H9 (cell line): ENCODE data around the gene DIP2C. TPM values are rescaled to one million over a fixed set of nuclear protein-coding genes. Genes with fewer than 3 reads are reported as not detected.

Source experiments
- DNase-seq: peaks from one replicate; pipeline ENCODE4 v3.0.0-alpha.2; 2017
- H2AFZ ChIP-seq: one replicate; pipeline ENCODE4 v1.6.1; 2013; ENCODE audit warnings: mild to moderate bottlenecking, low read length, control low read depth, moderate library complexity
- H2AK5ac ChIP-seq: 2 replicates; pipeline ENCODE4 v1.6.1; 2013; ENCODE audit warnings: low read length, control low read depth, mixed read lengths; ENCODE audit not compliant: insufficient read length
- H2BK120ac ChIP-seq: one replicate; pipeline ENCODE4 v1.6.1; 2013; ENCODE audit warnings: low read depth, mild to moderate bottlenecking, low read length, control low read depth, inconsistent platforms; ENCODE audit not compliant: poor library complexity, severe bottlenecking
- H2BK12ac ChIP-seq: 2 replicates; pipeline ENCODE4 v1.6.1; 2013; ENCODE audit warnings: low read length, control low read depth, mixed read lengths, low read depth; ENCODE audit not compliant: insufficient read length
- H2BK15ac ChIP-seq: 2 replicates; pipeline ENCODE4 v1.6.1; 2013; ENCODE audit warnings: low read depth, low read length, control low read depth
- H2BK20ac ChIP-seq: one replicate; pipeline ENCODE4 v1.6.1; 2013; ENCODE audit warnings: low read depth, mild to moderate bottlenecking, low read length, control low read depth, inconsistent platforms; ENCODE audit not compliant: poor library complexity, severe bottlenecking
- H2BK5ac ChIP-seq: 2 replicates; pipeline ENCODE4 v1.6.1; 2013; ENCODE audit warnings: low read length, control low read depth, mixed read lengths; ENCODE audit not compliant: insufficient read length
- H3K14ac ChIP-seq: 2 replicates; pipeline ENCODE4 v1.6.1; 2013; ENCODE audit warnings: low read length, control low read depth; ENCODE audit not compliant: insufficient read depth
- H3K18ac ChIP-seq: 2 replicates; pipeline ENCODE4 v1.6.1; 2013; ENCODE audit warnings: low read depth, mild to moderate bottlenecking, mixed read lengths, low read length, control low read depth; ENCODE audit not compliant: insufficient read length
- H3K23ac ChIP-seq: 2 replicates; pipeline ENCODE4 v1.6.1; 2013; ENCODE audit warnings: low read length, control low read depth, mixed read lengths, low read depth; ENCODE audit not compliant: insufficient read length
- H3K23me2 ChIP-seq: 2 replicates; pipeline ENCODE4 v1.6.1; 2013; ENCODE audit warnings: low read depth, mild to moderate bottlenecking, mixed read lengths, low read length, control low read depth; ENCODE audit not compliant: insufficient read length, poor library complexity, severe bottlenecking
- H3K27ac ChIP-seq: 2 replicates; pipeline ENCODE4 v1.5.1; 2013; ENCODE audit warnings: low read length, control low read depth, mixed read lengths, low read depth; ENCODE audit not compliant: insufficient read length
- H3K27me3 ChIP-seq: 2 replicates; pipeline ENCODE4 v1.6.1; 2013; ENCODE audit warnings: low read length, control low read depth, inconsistent platforms; ENCODE audit not compliant: insufficient read depth
- H3K4ac ChIP-seq: 2 replicates; pipeline ENCODE4 v1.6.1; 2013; ENCODE audit warnings: low read depth, mild to moderate bottlenecking, control low read depth, inconsistent platforms, low read length, moderate library complexity
- H3K4me1 ChIP-seq: 2 replicates; pipeline ENCODE4 v1.6.1; 2013; ENCODE audit warnings: low read length, control low read depth, inconsistent platforms; ENCODE audit not compliant: insufficient read depth
- H3K4me2 ChIP-seq: 2 replicates; pipeline ENCODE4 v1.6.1; 2013; ENCODE audit warnings: low read length, control low read depth, mixed read lengths; ENCODE audit not compliant: insufficient read length, insufficient read depth
- H3K56ac ChIP-seq: 2 replicates; pipeline ENCODE4 v1.6.1; 2013; ENCODE audit warnings: low read depth, mild to moderate bottlenecking, mixed read lengths, low read length, control low read depth; ENCODE audit not compliant: insufficient read length
- H3K79me1 ChIP-seq: 2 replicates; pipeline ENCODE4 v1.6.1; 2013; ENCODE audit warnings: low read depth, mild to moderate bottlenecking, moderate library complexity, low read length, control low read depth, inconsistent platforms; ENCODE audit not compliant: insufficient read depth, poor library complexity, severe bottlenecking
- H3K79me2 ChIP-seq: 2 replicates; pipeline ENCODE4 v1.6.1; 2013; ENCODE audit warnings: low read length, control low read depth, inconsistent platforms; ENCODE audit not compliant: insufficient read depth
- H3K9ac ChIP-seq: 2 replicates; pipeline ENCODE4 v1.6.1; 2013; ENCODE audit warnings: low read length, control low read depth, mixed read lengths; ENCODE audit not compliant: insufficient read length; ENCODE audit errors: extremely low read depth
- H3K9me3 ChIP-seq: one replicate; pipeline ENCODE4 v1.6.1; 2013; ENCODE audit warnings: low read depth, low read length, inconsistent platforms; ENCODE audit not compliant: control insufficient read depth
- H3T11ph ChIP-seq: one replicate; pipeline ENCODE4 v1.6.1; 2013; ENCODE audit warnings: mild to moderate bottlenecking, low read length, control low read depth, inconsistent platforms
- H4K20me1 ChIP-seq: one replicate; pipeline ENCODE4 v1.6.1; 2013; ENCODE audit not compliant: control insufficient read depth, insufficient read length, insufficient read depth
- H4K5ac ChIP-seq: 2 replicates; pipeline ENCODE4 v1.6.1; 2013; ENCODE audit warnings: low read depth, mild to moderate bottlenecking, mixed read lengths, low read length, control low read depth; ENCODE audit not compliant: insufficient read length
- H4K8ac ChIP-seq: replicated peaks from 2 replicates; pipeline ENCODE4 v1.6.1; 2013; ENCODE audit warnings: low read length, control low read depth, mixed read lengths, low read depth; ENCODE audit not compliant: insufficient read length
- H4K91ac ChIP-seq: 2 replicates; pipeline ENCODE4 v1.6.1; 2013; ENCODE audit warnings: low read depth, mild to moderate bottlenecking, moderate library complexity, mixed read lengths, low read length, control low read depth; ENCODE audit not compliant: insufficient read length
- H3K27ac Mint-ChIP-seq, 3 experiments: 2 replicates in 2 of 3; 3 replicates in 1 of 3; pipeline ENCODE4 v1.8.0; 2020 to 2021; ENCODE audit warnings: mixed read lengths in 3 of 3, mild to moderate bottlenecking in 1 of 3, moderate library complexity in 1 of 3
- H3K27me3 Mint-ChIP-seq: 2 replicates; pipeline ENCODE4 v1.8.0; 2021; ENCODE audit warnings: low read depth, mild to moderate bottlenecking, moderate library complexity, mixed read lengths
- H3K36me3 Mint-ChIP-seq, 3 experiments: 2 replicates in 2 of 3; 3 replicates in 1 of 3; pipeline ENCODE4 v1.8.0; 2020 to 2021; ENCODE audit warnings: low read depth in 3 of 3, mixed read lengths in 3 of 3; ENCODE audit not compliant: insufficient read depth in 1 of 3
- H3K4me1 Mint-ChIP-seq, 2 experiments: 2 replicates each; pipeline ENCODE4 v1.8.0; 2020; ENCODE audit warnings: mixed read lengths in 2 of 2
- H3K4me3 Mint-ChIP-seq, 2 experiments: 2 replicates in 1 of 2; 3 replicates in 1 of 2; pipeline ENCODE4 v1.8.0; 2020 to 2021; ENCODE audit warnings: mild to moderate bottlenecking in 2 of 2, mixed read lengths in 2 of 2, moderate library complexity in 1 of 2
- H3K9me3 Mint-ChIP-seq, 2 experiments: 2 replicates in 1 of 2; 3 replicates in 1 of 2; pipeline ENCODE4 v1.8.0; 2020; ENCODE audit warnings: mild to moderate bottlenecking in 2 of 2, mixed read lengths in 2 of 2, moderate library complexity in 1 of 2
- WGBS: extraction: QIAGEN DNeasy Blood & Tissue Kit; methylation state at CpG from one replicate; pipeline ENCODE4 v1.1.7; 2013; ENCODE audit warnings: missing lambda C conversion rate, low lambda C conversion rate, mixed read lengths; ENCODE audit not compliant: insufficient read length; ENCODE audit errors: extremely low coverage; 5-methylcytosine and 5-hydroxymethylcytosine counted together
- total RNA-seq: library from RNA; stranded (reverse); gene quantifications from 2 replicates; pipeline ENCODE4 v1.2.1, GENCODE V29; 2021
- TF ChIP-seq, protein P1 (sequence below): fragments of 200-600 bp; sonication (generic); conservative IDR thresholded peaks from 3 replicates; pipeline ENCODE4 v1.8.0; 2021; ENCODE audit warnings: antibody characterized with exemption, mild to moderate bottlenecking

DIP2C gene
- total RNA-seq, 1 experiment from 2014 or later = 7.9 TPM

DNA sequence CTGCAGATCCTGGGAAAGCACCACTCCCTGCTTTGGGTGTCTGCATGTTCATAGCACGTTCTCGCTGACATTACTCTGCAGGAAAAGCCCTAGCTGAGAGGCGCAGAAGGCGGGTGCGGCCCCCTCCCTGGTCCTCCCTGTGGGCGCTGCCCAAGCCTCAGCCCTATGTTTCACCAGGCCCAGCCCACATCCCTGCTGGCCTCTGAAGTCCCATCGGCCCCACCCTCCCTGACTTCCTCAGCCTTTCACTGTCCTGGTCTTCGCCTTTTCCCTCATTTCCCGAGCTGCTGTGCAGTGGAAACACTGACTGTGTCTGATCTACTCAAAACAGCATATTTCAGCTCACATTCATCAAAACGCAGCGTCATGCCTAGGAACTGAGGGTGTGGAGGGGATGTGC is 36.3 kb upstream of the DIP2C start:
- H2AK5ac ChIP-seq = no peak overlapping the region
- Mint-ChIP-seq H3K36me3 (0 out of 7 replicates have a peak, but pooled peaks cover 0 to 4% (median 0%) of the 10 kb centered on the region in 3 experiments), H3K4me1 (no peaks in the 10 kb centered on the region), H3K4me3 (no peak overlapping the region), H3K9me3 (peaks cover 6 to 11% of the 10 kb centered on the region in 2 experiments; a peak in 3 of 5 replicates), H3K27me3 (peaks cover 12% of the 10 kb centered on the region; the same call in 1 of the 2 replicates), H3K27ac (peak overlapping the region in 2 of 3 experiments; percentile 9 to 77; a peak in 3 of 7 replicates)
- H2BK15ac ChIP-seq = no peak overlapping the region
- H3K4ac ChIP-seq = no peak overlapping the region
- H3K9ac ChIP-seq = no peak overlapping the region
- H3K9me3 ChIP-seq = no peaks in the 10 kb centered on the region
- H4K5ac ChIP-seq = no peak overlapping the region
- no peak overlapping the region for H3K18ac ChIP-seq
- DNase-seq = no peak
- H3K23ac ChIP-seq = no peak overlapping the region
- no peak overlapping the region for H4K91ac ChIP-seq
- no peak overlapping the region for H4K8ac ChIP-seq
- H3K79me1 ChIP-seq = no peaks in the 10 kb centered on the region
- H3K56ac ChIP-seq = no peak overlapping the region
- no peak overlapping the region for H2BK12ac ChIP-seq
- no peaks in the 10 kb centered on the region for H3K79me2 ChIP-seq
- H3K4me2 ChIP-seq = no peak overlapping the region
- H2AFZ ChIP-seq = no peak overlapping the region
- no peaks in the 10 kb centered on the region for H3K4me1 ChIP-seq
- TF ChIP-seq, protein P1, sequence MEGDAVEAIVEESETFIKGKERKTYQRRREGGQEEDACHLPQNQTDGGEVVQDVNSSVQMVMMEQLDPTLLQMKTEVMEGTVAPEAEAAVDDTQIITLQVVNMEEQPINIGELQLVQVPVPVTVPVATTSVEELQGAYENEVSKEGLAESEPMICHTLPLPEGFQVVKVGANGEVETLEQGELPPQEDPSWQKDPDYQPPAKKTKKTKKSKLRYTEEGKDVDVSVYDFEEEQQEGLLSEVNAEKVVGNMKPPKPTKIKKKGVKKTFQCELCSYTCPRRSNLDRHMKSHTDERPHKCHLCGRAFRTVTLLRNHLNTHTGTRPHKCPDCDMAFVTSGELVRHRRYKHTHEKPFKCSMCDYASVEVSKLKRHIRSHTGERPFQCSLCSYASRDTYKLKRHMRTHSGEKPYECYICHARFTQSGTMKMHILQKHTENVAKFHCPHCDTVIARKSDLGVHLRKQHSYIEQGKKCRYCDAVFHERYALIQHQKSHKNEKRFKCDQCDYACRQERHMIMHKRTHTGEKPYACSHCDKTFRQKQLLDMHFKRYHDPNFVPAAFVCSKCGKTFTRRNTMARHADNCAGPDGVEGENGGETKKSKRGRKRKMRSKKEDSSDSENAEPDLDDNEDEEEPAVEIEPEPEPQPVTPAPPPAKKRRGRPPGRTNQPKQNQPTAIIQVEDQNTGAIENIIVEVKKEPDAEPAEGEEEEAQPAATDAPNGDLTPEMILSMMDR = no peak
- no CpG with 5 or more reads among the region's 11 CpGs for WGBS
- H3K23me2 ChIP-seq = no peaks in the 10 kb centered on the region
- no peaks in the 10 kb centered on the region for H4K20me1 ChIP-seq
- no peak overlapping the region for H3K27ac ChIP-seq
- no peak overlapping the region for H3T11ph ChIP-seq
- no peak overlapping the region for H2BK120ac ChIP-seq
- peak overlapping the region; percentile 6; the same call in 1 of the 2 replicates for H3K14ac ChIP-seq
- H2BK20ac ChIP-seq = no peak overlapping the region
- H3K27me3 ChIP-seq = no peaks in the 10 kb centered on the region
- no peak overlapping the region for H2BK5ac ChIP-seq
